H1 (cell line): Measurements from ENCODE around the gene COLEC11.

Experiments used
- CTCF ChIP-seq, 3 experiments: IDR thresholded peaks; 1 replicate in 2 of 3; 2 replicates in 1 of 3; pipeline versions ENCODE4 v1.5.1 to v1.6.1; 2011; ENCODE audit warnings: low read length in 3 of 3, mild to moderate bottlenecking in 3 of 3, inconsistent platforms in 2 of 3, low read depth in 1 of 3, moderate library complexity in 1 of 3; ENCODE audit not compliant: insufficient read depth in 1 of 3; ENCODE audit errors: control extremely low read depth in 1 of 3
- NANOG ChIP-seq: IDR thresholded peaks from 2 replicates; pipeline ENCODE4 v1.6.1; 2011; ENCODE audit warnings: low read length, low read depth, mild to moderate bottlenecking, inconsistent platforms; ENCODE audit not compliant: insufficient read depth, poor library complexity, severe bottlenecking
- NRF1 ChIP-seq: IDR thresholded peaks from 2 replicates; pipeline ENCODE4 v1.6.1; 2011; ENCODE audit warnings: mild to moderate bottlenecking, low read depth, low read length, improper control_type of control experiment
- POLR2AphosphoS5 ChIP-seq: IDR thresholded peaks from 2 replicates; pipeline ENCODE4 v1.6.1; 2011; ENCODE audit warnings: low read depth, low read length
- TBP ChIP-seq: IDR thresholded peaks from 2 replicates; pipeline ENCODE4 v1.6.1; 2011; ENCODE audit warnings: low read depth, low read length, improper control_type of control experiment

- no peak for TF ChIP-seq NANOG
- no peak for TF ChIP-seq NRF1
- TF ChIP-seq POLR2AphosphoS5, result no peak
- TF ChIP-seq CTCF (IDR thresholded peaks at IDR 0.05; ENCODE audit: control extremely low read depth in 1 of 3, insufficient read depth in 1 of 3, low read depth in 1 of 3, low read length in 3 of 3), result no peak
- no peak for TF ChIP-seq TBP
Observed at GRCh38 chr2:3565117-3565516, 29.8 kb upstream of the COLEC11 start.
